HG02943 (cell line): ENCODE results near the gene CHMP5.

Source experiments
- ATAC-seq: cut with Tn5 transposase; IDR thresholded peaks from one replicate; pipeline ENCODE4 v1.9.1; 2021; ENCODE audit warnings: mild to moderate bottlenecking, low read depth, moderate library complexity; ENCODE audit not compliant: unreplicated experiment

CHMP5 gene

GRCh38 chr9:33264473-33265177, at the start of gene CHMP5, which contains the start of gene BAG1:
TSS of gene CHMP5 (plus strand) at chr9:33265049. CDS start at chr9:33265079, 30 bp downstream.
TSS of gene BAG1 (minus strand) at chr9:33264708.
- ATAC-seq, result peak; percentile 81

GRCh38 chr9:33220681-33221567, 43.9 kb upstream of the CHMP5 start:
- ATAC-seq, result no peak

GRCh38 chr9:33221568-33221884, 43.3 kb upstream of the CHMP5 start:
- no peak for ATAC-seq

- no peak for ATAC-seq
Observed at GRCh38 chr9:33222031-33222430, 42.8 kb upstream of the CHMP5 start.

- ATAC-seq, result no peak
Observed at GRCh38 chr9:33223696-33224095, 41.2 kb upstream of the CHMP5 start.

GRCh38 chr9:33225319-33226147, 39.3 kb upstream of the CHMP5 start:
- no peak for ATAC-seq

- no peak for ATAC-seq
Observed at GRCh38 chr9:33227008-33227398, 37.8 kb upstream of the CHMP5 start.

- ATAC-seq, result no peak
Observed at GRCh38 chr9:33227741-33228140, 37.1 kb upstream of the CHMP5 start.

- ATAC-seq, result no peak
Observed at GRCh38 chr9:33228606-33229005, 36.2 kb upstream of the CHMP5 start.

- ATAC-seq, result no peak
Observed at GRCh38 chr9:33229359-33230114, 35.3 kb upstream of the CHMP5 start.

GRCh38 chr9:33230756-33231622, 33.9 kb upstream of the CHMP5 start:
- ATAC-seq, result no peak

GRCh38 chr9:33231623-33231942, 33.3 kb upstream of the CHMP5 start:
- no peak for ATAC-seq

GRCh38 chr9:33232815-33233214, 32.0 kb upstream of the CHMP5 start:
- ATAC-seq, result no peak

GRCh38 chr9:33233626-33234342, 31.1 kb upstream of the CHMP5 start:
- ATAC-seq, result no peak

GRCh38 chr9:33234511-33235467, 30.1 kb upstream of the CHMP5 start:
- ATAC-seq, result no peak

GRCh38 chr9:33236571-33236970, 28.3 kb upstream of the CHMP5 start:
- ATAC-seq, result no peak

GRCh38 chr9:33239921-33240320, 24.9 kb upstream of the CHMP5 start, which contains the start of gene SPINK4:
TSS of gene SPINK4 (plus strand) at chr9:33240167. CDS start at chr9:33240209, 42 bp downstream.
- ATAC-seq, result no peak

GRCh38 chr9:33241298-33241697, 23.6 kb upstream of the CHMP5 start:
- no peak for ATAC-seq
